Common myeloid progenitor, CD34-positive (primary cell): ENCODE data around the gene NR1H2.

Experiments
- CTCF ChIA-PET: fragments of 350-600 bp; sonication (Branson Sonifier 250); formaldehyde crosslinking; loops from one replicate; lab custom pipeline; 2021; ENCODE audit warnings: antibody characterized with exemption; lab: Charles Lee
- POLR2A ChIA-PET: fragments of 350-600 bp; sonication (Branson Sonifier 250); formaldehyde crosslinking; loops from one replicate; lab custom pipeline; 2021; ENCODE audit warnings: antibody characterized with exemption; lab: Charles Lee
- DNase-seq, 3 donors: peaks; one replicate each; pipeline versions ENCODE4 v3.0.0 to v3.0.0-alpha.2; 2013
- H3K27ac ChIP-seq, 2 experiments: 1 replicate in 1 of 2; 2 replicates in 1 of 2; pipeline ENCODE4 v1.7.0; 2013; ENCODE audit warnings: inconsistent platforms in 2 of 2, low read length in 2 of 2, mild to moderate bottlenecking in 2 of 2, low read depth in 1 of 2, moderate library complexity in 1 of 2; ENCODE audit not compliant: severe bottlenecking in 2 of 2, insufficient read depth in 1 of 2, poor library complexity in 1 of 2
- H3K27me3 ChIP-seq, 5 experiments: replicated peaks in 2 of 5; 1 replicate in 3 of 5; 2 replicates in 2 of 5; pipeline versions ENCODE4 v1.6.1 to v1.7.0; 2013; ENCODE audit warnings: low read length in 4 of 5, mild to moderate bottlenecking in 2 of 5, moderate library complexity in 2 of 5, inconsistent platforms in 1 of 5; ENCODE audit not compliant: insufficient read depth in 5 of 5, control insufficient read depth in 4 of 5
- H3K36me3 ChIP-seq, 4 experiments: 1 replicate in 2 of 4; 2 replicates in 2 of 4; pipeline versions ENCODE4 v1.6.1 to v1.7.0; 2013; ENCODE audit warnings: low read length in 3 of 4, control low read depth in 1 of 4, mild to moderate bottlenecking in 1 of 4; ENCODE audit not compliant: control insufficient read depth in 4 of 4, insufficient read depth in 4 of 4
- H3K4me1 ChIP-seq, 4 experiments: 1 replicate in 3 of 4; 2 replicates in 1 of 4; pipeline versions ENCODE4 v1.6.1 to v1.7.1; 2013; ENCODE audit warnings: low read length in 3 of 4, mild to moderate bottlenecking in 3 of 4, control low read depth in 1 of 4, inconsistent platforms in 1 of 4, moderate library complexity in 1 of 4; ENCODE audit not compliant: control insufficient read depth in 4 of 4, insufficient read depth in 4 of 4; ENCODE audit errors: control extremely low read depth in 1 of 4
- H3K4me3 ChIP-seq, 7 experiments: 1 replicate in 4 of 7; 2 replicates in 3 of 7; pipeline versions ENCODE4 v1.5.1 to v1.7.0; 2013; ENCODE audit warnings: mild to moderate bottlenecking in 7 of 7, low read length in 6 of 7, moderate library complexity in 6 of 7, inconsistent platforms in 2 of 7, low read depth in 2 of 7, control low read depth in 1 of 7; ENCODE audit not compliant: insufficient read depth in 4 of 7, control insufficient read depth in 1 of 7; ENCODE audit errors: extremely low read depth in 1 of 7
- H3K9me3 ChIP-seq, 5 experiments: 1 replicate in 4 of 5; 2 replicates in 1 of 5; pipeline versions ENCODE4 v1.6.1 to v1.7.1; 2013; ENCODE audit warnings: low read length in 4 of 5, mild to moderate bottlenecking in 2 of 5, inconsistent platforms in 1 of 5, low read depth in 1 of 5, moderate library complexity in 1 of 5; ENCODE audit not compliant: control insufficient read depth in 4 of 5, insufficient read depth in 2 of 5; ENCODE audit errors: control extremely low read depth in 1 of 5
- WGBS: methylation state at CpG from one replicate; pipeline ENCODE4 v1.1.5; 2013; ENCODE audit not compliant: insufficient coverage; 5-methylcytosine and 5-hydroxymethylcytosine counted together

NR1H2 gene

GRCh38 chr19:50419022-50419579 is 42.8 kb downstream of the NR1H2 start:
- Histone ChIP-seq H3K4me1 (peaks cover 0 to 45% (median 36%) of the 10 kb centered on the region in 4 experiments), H3K9me3 (no peaks in the 10 kb centered on the region), H3K27me3 (peaks cover 0 to 26% (median 8%) of the 10 kb centered on the region in 5 experiments), H3K4me3 (peak overlapping the region in 3 of 7 experiments; percentile 20 to 36 (median 22)), H3K36me3 (peaks cover 0 to 13% (median 0%) of the 10 kb centered on the region in 4 experiments), H3K27ac (no peak overlapping the region)
- DNase-seq, result peak in 1 of 3 donors; percentile 11
- ChIA-PET POLR2A (interaction anchor here (0.6 kb wide), 1 partner anchor 19 kb away, joined by 3 read pairs; no protein-coding TSS in a partner anchor), CTCF (interaction anchor here (1.3 kb wide), 1 partner anchor 48 kb away, joined by 3 read pairs; no protein-coding TSS in a partner anchor)
- WGBS, result 18% methylated on average over 12 of the region's 14 CpGs

GRCh38 chr19:50419580-50420035 is 43.4 kb downstream of the NR1H2 start:
- Histone ChIP-seq H3K36me3 (peaks cover 0 to 8% (median 0%) of the 10 kb centered on the region in 4 experiments), H3K4me1 (peaks cover 0 to 43% (median 33%) of the 10 kb centered on the region in 4 experiments), H3K4me3 (peak overlapping the region in 1 of 7 experiments; percentile 22), H3K27me3 (peaks cover 0 to 26% (median 8%) of the 10 kb centered on the region in 5 experiments), H3K27ac (no peak overlapping the region), H3K9me3 (no peaks in the 10 kb centered on the region)
- 26% methylated on average over 4 of the region's 8 CpGs for WGBS
- CTCF ChIA-PET, result interaction anchor here (1.3 kb wide), 1 partner anchor 49 kb away, joined by 3 read pairs; no protein-coding TSS in a partner anchor
- POLR2A ChIA-PET, result interaction anchor here (0.6 kb wide), 1 partner anchor 20 kb away, joined by 3 read pairs; no protein-coding TSS in a partner anchor
- peak in 1 of 3 donors; percentile 8 for DNase-seq

- Histone ChIP-seq H3K27ac (no peak overlapping the region), H3K27me3 (peaks cover 0 to 26% (median 8%) of the 10 kb centered on the region in 5 experiments), H3K36me3 (peaks cover 0 to 6% (median 0%) of the 10 kb centered on the region in 4 experiments), H3K4me3 (no peak overlapping the region), H3K4me1 (peaks cover 0 to 38% (median 29%) of the 10 kb centered on the region in 4 experiments), H3K9me3 (no peaks in the 10 kb centered on the region)
- WGBS, result 0% methylated on average over 1 of the region's 3 CpGs
- POLR2A ChIA-PET, result no interaction called here
- DNase-seq, result no peak
- CTCF ChIA-PET, result interaction anchor here (1.3 kb wide), 1 partner anchor 49 kb away, joined by 3 read pairs; no protein-coding TSS in a partner anchor
Observed at GRCh38 chr19:50420127-50420526, 43.9 kb downstream of the NR1H2 start.

GRCh38 chr19:50420808-50421207 is 44.6 kb downstream of the NR1H2 start:
- H3K27ac ChIP-seq, result no peak overlapping the region
- no peak for DNase-seq
- peaks cover 0 to 26% (median 8%) of the 10 kb centered on the region in 5 experiments for H3K27me3 ChIP-seq
- no peaks in the 10 kb centered on the region for H3K9me3 ChIP-seq
- WGBS, result 67% methylated on average over 3 of the region's 3 CpGs
- H3K4me3 ChIP-seq, result no peak overlapping the region
- CTCF ChIA-PET, result no interaction called here
- POLR2A ChIA-PET, result no interaction called here
- H3K36me3 ChIP-seq, result peaks cover 0 to 6% (median 0%) of the 10 kb centered on the region in 4 experiments
- H3K4me1 ChIP-seq, result peaks cover 0 to 31% (median 23%) of the 10 kb centered on the region in 4 experiments

GRCh38 chr19:50422397-50423278 is 46.4 kb downstream of the NR1H2 start:
- Histone ChIP-seq H3K36me3 (peaks cover 0 to 3% (median 0%) of the 10 kb centered on the region in 4 experiments), H3K9me3 (no peaks in the 10 kb centered on the region), H3K4me1 (peaks cover 0 to 23% (median 19%) of the 10 kb centered on the region in 4 experiments), H3K4me3 (no peak overlapping the region), H3K27me3 (peaks cover 0 to 26% (median 8%) of the 10 kb centered on the region in 5 experiments), H3K27ac (no peak overlapping the region)
- DNase-seq, result no peak
- POLR2A ChIA-PET, result no interaction called here
- WGBS, result 100% methylated on average over 9 of the region's 18 CpGs
- CTCF ChIA-PET, result interaction anchor here (1.0 kb wide), 1 partner anchor 65 kb away, joined by 3 read pairs; no protein-coding TSS in a partner anchor

- Histone ChIP-seq H3K27me3 (peaks cover 0 to 24% (median 8%) of the 10 kb centered on the region in 5 experiments), H3K9me3 (no peaks in the 10 kb centered on the region), H3K36me3 (no peaks in the 10 kb centered on the region), H3K4me1 (peaks cover 0 to 28% (median 26%) of the 10 kb centered on the region in 4 experiments), H3K4me3 (no peak overlapping the region), H3K27ac (no peak overlapping the region)
- ChIA-PET CTCF (interaction anchor here (1.0 to 2.2 kb wide), 2 partner anchors 8 to 66 kb away, joined by 3 to 8 read pairs; no protein-coding TSS in a partner anchor), POLR2A (no interaction called here)
- WGBS, result 93% methylated on average over 18 of the region's 22 CpGs
- DNase-seq, result no peak
Observed at GRCh38 chr19:50423279-50424113, 47.2 kb downstream of the NR1H2 start.
